HG02981 (cell line): ENCODE data around the gene PGRMC2.

ENCODE experiments used
- ATAC-seq: cut with Tn5 transposase; IDR thresholded peaks from one replicate; pipeline ENCODE4 v1.9.1; 2021; ENCODE audit warnings: mild to moderate bottlenecking, moderate library complexity; ENCODE audit not compliant: unreplicated experiment

PGRMC2 gene

DNA sequence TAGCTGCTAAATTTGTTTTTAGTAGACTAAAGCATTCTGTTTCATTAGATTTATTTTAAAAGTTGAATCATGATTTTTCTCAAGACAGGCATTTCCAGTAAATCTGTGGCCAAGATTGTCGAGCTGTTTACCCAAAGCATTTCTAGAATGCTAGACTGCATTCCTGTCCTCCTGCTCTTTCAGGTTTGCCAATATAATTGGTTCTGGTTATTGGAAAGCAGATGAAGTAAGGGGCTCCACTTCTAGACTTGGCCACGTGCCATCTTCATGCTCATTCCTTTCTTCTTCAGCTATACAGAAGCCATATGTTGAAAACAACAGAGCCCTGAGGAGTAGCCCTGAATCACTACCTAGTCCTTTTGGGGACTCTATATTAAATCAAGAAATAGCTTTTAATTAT, 62.5 kb downstream of the PGRMC2 start:
- no peak for ATAC-seq

DNA sequence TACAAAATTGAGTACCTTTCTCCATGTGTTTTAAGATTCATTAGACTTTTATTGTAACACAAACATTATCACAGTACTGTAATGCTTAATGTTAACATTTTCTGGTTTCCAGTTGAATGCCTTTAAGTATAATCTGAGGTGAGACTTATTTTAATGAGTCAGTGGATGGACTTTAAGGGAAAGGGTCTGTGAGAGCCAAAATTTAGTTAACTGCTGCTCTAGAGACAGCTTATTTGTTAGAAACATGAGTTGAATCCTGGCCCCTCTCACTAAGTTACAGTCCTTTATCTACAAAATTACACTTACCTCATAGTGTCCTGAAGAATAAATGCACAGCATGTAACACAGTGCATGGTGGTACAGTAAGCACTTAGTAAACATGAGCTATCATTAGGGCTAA, 66.0 kb downstream of the PGRMC2 start:
- ATAC-seq, result no peak

DNA sequence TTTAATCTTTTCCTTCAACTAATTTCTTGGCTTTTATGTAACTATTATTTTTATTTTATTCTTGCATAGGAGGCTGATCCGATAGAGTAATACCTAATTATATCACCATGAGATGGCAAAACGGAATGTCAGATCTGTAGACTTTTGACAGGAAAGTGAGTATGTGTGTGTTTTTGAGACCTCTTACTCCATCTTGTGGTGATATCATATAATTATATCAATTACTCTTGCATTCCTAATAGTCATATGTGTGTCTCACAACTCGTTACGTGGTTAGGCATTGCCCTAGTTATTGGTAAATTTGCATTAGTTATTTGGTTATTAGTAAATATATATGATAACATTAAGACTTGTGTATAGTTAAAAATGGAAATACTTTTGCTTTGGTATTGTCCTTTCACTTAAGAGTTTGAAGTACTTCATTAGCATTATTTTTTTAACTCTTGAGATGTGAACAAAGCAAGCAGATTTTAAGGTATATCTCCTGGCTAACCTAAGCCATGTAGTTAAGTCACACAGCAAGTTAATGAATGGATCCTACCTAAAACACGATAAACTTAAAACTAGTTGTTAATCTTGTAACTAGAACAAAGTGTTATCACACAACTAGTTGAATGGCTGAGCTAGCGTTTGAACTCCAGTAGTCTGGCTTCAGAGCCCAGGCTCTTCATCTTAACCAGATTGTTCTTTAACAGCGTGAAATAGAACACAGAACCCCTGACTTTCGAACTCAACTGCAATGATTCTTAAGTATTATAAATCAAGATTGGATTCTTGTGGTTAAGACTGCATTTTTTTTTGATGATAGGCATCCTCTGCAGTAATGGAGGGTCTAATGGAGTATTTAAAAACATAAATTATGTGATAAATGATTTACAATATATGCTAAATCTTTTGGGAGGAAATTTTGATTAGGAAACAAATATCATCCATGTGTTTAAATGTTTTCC, 67.1 kb downstream of the PGRMC2 start:
- peak; percentile 88 for ATAC-seq
